HEK293 (cell line): ENCODE results near the gene SUPT5H.

ENCODE experiments used
- ATF2 ChIP-seq: fragments of 450-650 bp; formaldehyde crosslinking; IDR thresholded peaks from 2 replicates; pipeline ENCODE4 v1.5.1; 2016; ENCODE audit warnings: missing biosample characterization, missing genetic modification characterization, low read depth
- GFI1B ChIP-seq: fragments of 450-650 bp; formaldehyde crosslinking; IDR thresholded peaks from 2 replicates; pipeline ENCODE4 v1.5.1; 2016; ENCODE audit warnings: missing biosample characterization, missing genetic modification characterization
- SCRT2 ChIP-seq: fragments of 450-650 bp; formaldehyde crosslinking; IDR thresholded peaks from 2 replicates; pipeline ENCODE4 v1.5.1; 2016; ENCODE audit warnings: missing biosample characterization, missing genetic modification characterization
- ZBTB8A ChIP-seq: fragments of 450-650 bp; formaldehyde crosslinking; IDR thresholded peaks from 2 replicates; pipeline ENCODE4 v1.5.1; 2016; ENCODE audit warnings: missing biosample characterization, missing genetic modification characterization
- ZNF10 ChIP-seq: fragments of 450-650 bp; formaldehyde crosslinking; IDR thresholded peaks from 2 replicates; pipeline ENCODE4 v1.5.1; 2017; ENCODE audit warnings: missing biosample characterization, missing genetic modification characterization
- ZNF133 ChIP-seq: fragments of 450-650 bp; formaldehyde crosslinking; IDR thresholded peaks from 2 replicates; pipeline ENCODE4 v1.5.1; 2016; ENCODE audit warnings: missing biosample characterization, missing genetic modification characterization
- ZNF148 ChIP-seq: fragments of 450-650 bp; formaldehyde crosslinking; IDR thresholded peaks from 2 replicates; pipeline ENCODE4 v1.5.0; 2017; ENCODE audit warnings: missing biosample characterization, missing genetic modification characterization, borderline replicate concordance
- ZNF175 ChIP-seq: fragments of 450-650 bp; formaldehyde crosslinking; IDR thresholded peaks from 2 replicates; pipeline ENCODE4 v1.5.1; 2016; ENCODE audit warnings: missing biosample characterization, missing genetic modification characterization
- ZNF211 ChIP-seq: fragments of 450-650 bp; formaldehyde crosslinking; IDR thresholded peaks from 2 replicates; pipeline ENCODE4 v1.5.1; 2016; ENCODE audit warnings: low read depth, missing biosample characterization, missing genetic modification characterization
- ZNF24 ChIP-seq: fragments of 450-650 bp; formaldehyde crosslinking; IDR thresholded peaks from 2 replicates; pipeline ENCODE4 v1.5.1; 2016; ENCODE audit warnings: missing biosample characterization, missing genetic modification characterization
- ZNF366 ChIP-seq: fragments of 450-650 bp; formaldehyde crosslinking; conservative IDR thresholded peaks from 2 replicates; pipeline ENCODE4 v1.5.1; 2016; ENCODE audit warnings: missing biosample characterization, missing genetic modification characterization
- ZNF391 ChIP-seq: fragments of 450-650 bp; formaldehyde crosslinking; IDR thresholded peaks from 2 replicates; pipeline ENCODE4 v1.5.1; 2016; ENCODE audit warnings: low read depth, missing biosample characterization, missing genetic modification characterization, borderline replicate concordance
- ZNF473 ChIP-seq: fragments of 450-650 bp; formaldehyde crosslinking; IDR thresholded peaks from 2 replicates; pipeline ENCODE4 v1.5.1; 2017; ENCODE audit warnings: missing biosample characterization, missing genetic modification characterization
- ZNF549 ChIP-seq: fragments of 450-650 bp; IDR thresholded peaks from 2 replicates; pipeline ENCODE4 v1.5.1; 2018; ENCODE audit warnings: missing biosample characterization, missing genetic modification characterization, mild to moderate bottlenecking, inconsistent platforms, moderate library complexity
- ZNF555 ChIP-seq: fragments of 450-650 bp; formaldehyde crosslinking; conservative IDR thresholded peaks from 2 replicates; pipeline ENCODE4 v1.5.1; 2017; ENCODE audit warnings: missing biosample characterization, mild to moderate bottlenecking, missing genetic modification characterization, inconsistent platforms
- ZNF585B ChIP-seq: fragments of 450-650 bp; formaldehyde crosslinking; IDR thresholded peaks from 2 replicates; pipeline ENCODE4 v1.5.1; 2016; ENCODE audit warnings: missing biosample characterization, missing genetic modification characterization
- ZNF677 ChIP-seq: fragments of 450-650 bp; IDR thresholded peaks from 2 replicates; pipeline ENCODE4 v1.5.0; 2018; ENCODE audit warnings: missing biosample characterization, mild to moderate bottlenecking, missing genetic modification characterization, moderate library complexity
- ZNF768 ChIP-seq: fragments of 450-650 bp; formaldehyde crosslinking; IDR thresholded peaks from 2 replicates; pipeline ENCODE4 v1.5.1; 2018; ENCODE audit warnings: missing biosample characterization, mild to moderate bottlenecking, missing genetic modification characterization
- ZNF791 ChIP-seq: fragments of 450-650 bp; formaldehyde crosslinking; IDR thresholded peaks from 2 replicates; pipeline ENCODE4 v1.5.1; 2016; ENCODE audit warnings: missing biosample characterization, missing genetic modification characterization
- ZNF843 ChIP-seq: fragments of 450-650 bp; formaldehyde crosslinking; IDR thresholded peaks from 2 replicates; pipeline ENCODE4 v1.5.1; 2016; ENCODE audit warnings: missing biosample characterization, missing genetic modification characterization
- ZSCAN16 ChIP-seq: fragments of 450-650 bp; formaldehyde crosslinking; IDR thresholded peaks from 2 replicates; pipeline ENCODE4 v1.5.1; 2016; ENCODE audit warnings: missing biosample characterization, missing genetic modification characterization
- ZSCAN30 ChIP-seq: fragments of 450-650 bp; IDR thresholded peaks from 2 replicates; pipeline ENCODE4 v1.5.1; 2018; ENCODE audit warnings: missing biosample characterization, mild to moderate bottlenecking, missing genetic modification characterization, moderate library complexity
- TF ChIP-seq, protein P1 (sequence below): fragments of 450-650 bp; formaldehyde crosslinking; conservative IDR thresholded peaks from 2 replicates; pipeline ENCODE4 v1.5.1; 2016; ENCODE audit warnings: low read depth, missing biosample characterization, missing genetic modification characterization
- TF ChIP-seq, protein P2 (sequence below): fragments of 450-650 bp; formaldehyde crosslinking; IDR thresholded peaks from 2 replicates; pipeline ENCODE4 v1.5.1; 2016; ENCODE audit warnings: missing biosample characterization, missing genetic modification characterization
- TF ChIP-seq, protein P3 (sequence below): fragments of 450-650 bp; formaldehyde crosslinking; IDR thresholded peaks from 2 replicates; pipeline ENCODE4; 2016; ENCODE audit warnings: missing biosample characterization, missing genetic modification characterization

Gene SUPT5H

DNA sequence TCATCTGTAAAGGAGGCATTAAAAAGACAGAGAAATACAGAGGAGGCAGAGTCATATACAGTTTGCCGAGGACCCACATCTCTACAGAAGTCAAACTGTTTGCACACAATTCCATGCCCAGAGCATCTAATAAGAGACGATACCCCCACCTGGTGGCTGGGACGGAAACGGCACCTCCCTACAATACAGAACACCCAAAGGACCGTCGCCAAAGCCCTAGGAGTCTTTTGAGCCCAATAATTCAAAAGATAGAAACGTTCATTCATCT, 33.6 kb upstream of the SUPT5H start (continued):
- TF ChIP-seq ZNF148 (no peak), ZSCAN16 (tag by site-specific recombination) (0 out of 2 replicates have a peak, but pooled peaks have one; percentile 47), ZNF133 (tag by site-specific recombination) (no peak), ZNF473 (tag by site-specific recombination) (no peak), ZNF175 (no peak), ZNF555 (tag by site-specific recombination) (no peak), ZNF677 (tag by site-specific recombination) (no peak), ZNF549 (tag by site-specific recombination) (no peak), ZNF768 (tag by site-specific recombination) (no peak), ZNF211 (tag by site-specific recombination) (no peak), ZNF366 (no peak; the same call in 1 of the 2 replicates), ZNF24 (tag by site-specific recombination) (no peak; the same call in 1 of the 2 replicates), ZNF585B (tag by site-specific recombination) (no peak), ZNF391 (tag by site-specific recombination) (no peak), ZNF10 (tag by site-specific recombination) (0 out of 2 replicates have a peak, but pooled peaks have one; percentile 15), ATF2 (tag by site-specific recombination) (no peak), GFI1B (tag by site-specific recombination) (no peak), ZSCAN30 (tag by site-specific recombination) (no peak), SCRT2 (tag by site-specific recombination) (peak; percentile 81), ZBTB8A (no peak; the same call in 1 of the 2 replicates), ZNF791 (tag by site-specific recombination) (no peak), ZNF843 (no peak)
- TF ChIP-seq, protein P1, sequence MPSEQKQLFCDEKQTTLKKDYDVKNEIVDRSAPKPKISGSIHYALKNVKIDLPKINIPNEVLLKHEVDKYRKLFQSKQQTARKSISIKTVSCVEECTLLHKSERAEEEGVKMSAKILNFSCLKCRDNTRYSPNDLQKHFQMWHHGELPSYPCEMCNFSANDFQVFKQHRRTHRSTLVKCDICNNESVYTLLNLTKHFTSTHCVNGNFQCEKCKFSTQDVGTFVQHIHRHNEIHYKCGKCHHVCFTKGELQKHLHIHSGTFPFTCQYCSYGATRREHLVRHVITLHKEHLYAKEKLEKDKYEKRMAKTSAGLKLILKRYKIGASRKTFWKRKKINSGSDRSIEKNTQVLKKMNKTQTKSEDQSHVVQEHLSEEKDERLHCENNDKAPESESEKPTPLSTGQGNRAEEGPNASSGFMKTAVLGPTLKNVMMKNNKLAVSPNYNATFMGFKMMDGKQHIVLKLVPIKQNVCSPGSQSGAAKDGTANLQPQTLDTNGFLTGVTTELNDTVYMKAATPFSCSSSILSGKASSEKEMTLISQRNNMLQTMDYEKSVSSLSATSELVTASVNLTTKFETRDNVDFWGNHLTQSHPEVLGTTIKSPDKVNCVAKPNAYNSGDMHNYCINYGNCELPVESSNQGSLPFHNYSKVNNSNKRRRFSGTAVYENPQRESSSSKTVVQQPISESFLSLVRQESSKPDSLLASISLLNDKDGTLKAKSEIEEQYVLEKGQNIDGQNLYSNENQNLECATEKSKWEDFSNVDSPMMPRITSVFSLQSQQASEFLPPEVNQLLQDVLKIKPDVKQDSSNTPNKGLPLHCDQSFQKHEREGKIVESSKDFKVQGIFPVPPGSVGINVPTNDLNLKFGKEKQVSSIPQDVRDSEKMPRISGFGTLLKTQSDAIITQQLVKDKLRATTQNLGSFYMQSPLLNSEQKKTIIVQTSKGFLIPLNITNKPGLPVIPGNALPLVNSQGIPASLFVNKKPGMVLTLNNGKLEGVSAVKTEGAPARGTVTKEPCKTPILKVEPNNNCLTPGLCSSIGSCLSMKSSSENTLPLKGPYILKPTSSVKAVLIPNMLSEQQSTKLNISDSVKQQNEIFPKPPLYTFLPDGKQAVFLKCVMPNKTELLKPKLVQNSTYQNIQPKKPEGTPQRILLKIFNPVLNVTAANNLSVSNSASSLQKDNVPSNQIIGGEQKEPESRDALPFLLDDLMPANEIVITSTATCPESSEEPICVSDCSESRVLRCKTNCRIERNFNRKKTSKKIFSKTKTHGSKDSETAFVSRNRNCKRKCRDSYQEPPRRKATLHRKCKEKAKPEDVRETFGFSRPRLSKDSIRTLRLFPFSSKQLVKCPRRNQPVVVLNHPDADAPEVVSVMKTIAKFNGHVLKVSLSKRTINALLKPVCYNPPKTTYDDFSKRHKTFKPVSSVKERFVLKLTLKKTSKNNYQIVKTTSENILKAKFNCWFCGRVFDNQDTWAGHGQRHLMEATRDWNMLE (tag by site-specific recombination): peak; percentile 50; the same call in 1 of the 2 replicates
- TF ChIP-seq, protein P2, sequence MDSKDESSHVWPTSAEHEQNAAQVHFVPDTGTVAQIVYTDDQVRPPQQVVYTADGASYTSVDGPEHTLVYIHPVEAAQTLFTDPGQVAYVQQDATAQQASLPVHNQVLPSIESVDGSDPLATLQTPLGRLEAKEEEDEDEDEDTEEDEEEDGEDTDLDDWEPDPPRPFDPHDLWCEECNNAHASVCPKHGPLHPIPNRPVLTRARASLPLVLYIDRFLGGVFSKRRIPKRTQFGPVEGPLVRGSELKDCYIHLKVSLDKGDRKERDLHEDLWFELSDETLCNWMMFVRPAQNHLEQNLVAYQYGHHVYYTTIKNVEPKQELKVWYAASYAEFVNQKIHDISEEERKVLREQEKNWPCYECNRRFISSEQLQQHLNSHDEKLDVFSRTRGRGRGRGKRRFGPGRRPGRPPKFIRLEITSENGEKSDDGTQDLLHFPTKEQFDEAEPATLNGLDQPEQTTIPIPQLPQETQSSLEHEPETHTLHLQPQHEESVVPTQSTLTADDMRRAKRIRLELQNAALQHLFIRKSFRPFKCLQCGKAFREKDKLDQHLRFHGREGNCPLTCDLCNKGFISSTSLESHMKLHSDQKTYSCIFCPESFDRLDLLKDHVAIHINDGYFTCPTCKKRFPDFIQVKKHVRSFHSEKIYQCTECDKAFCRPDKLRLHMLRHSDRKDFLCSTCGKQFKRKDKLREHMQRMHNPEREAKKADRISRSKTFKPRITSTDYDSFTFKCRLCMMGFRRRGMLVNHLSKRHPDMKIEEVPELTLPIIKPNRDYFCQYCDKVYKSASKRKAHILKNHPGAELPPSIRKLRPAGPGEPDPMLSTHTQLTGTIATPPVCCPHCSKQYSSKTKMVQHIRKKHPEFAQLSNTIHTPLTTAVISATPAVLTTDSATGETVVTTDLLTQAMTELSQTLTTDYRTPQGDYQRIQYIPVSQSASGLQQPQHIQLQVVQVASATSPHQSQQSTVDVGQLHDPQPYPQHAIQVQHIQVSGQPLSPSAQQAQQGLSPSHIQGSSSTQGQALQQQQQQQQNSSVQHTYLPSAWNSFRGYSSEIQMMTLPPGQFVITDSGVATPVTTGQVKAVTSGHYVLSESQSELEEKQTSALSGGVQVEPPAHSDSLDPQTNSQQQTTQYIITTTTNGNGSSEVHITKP (tag by site-specific recombination): no peak
- TF ChIP-seq, protein P3, sequence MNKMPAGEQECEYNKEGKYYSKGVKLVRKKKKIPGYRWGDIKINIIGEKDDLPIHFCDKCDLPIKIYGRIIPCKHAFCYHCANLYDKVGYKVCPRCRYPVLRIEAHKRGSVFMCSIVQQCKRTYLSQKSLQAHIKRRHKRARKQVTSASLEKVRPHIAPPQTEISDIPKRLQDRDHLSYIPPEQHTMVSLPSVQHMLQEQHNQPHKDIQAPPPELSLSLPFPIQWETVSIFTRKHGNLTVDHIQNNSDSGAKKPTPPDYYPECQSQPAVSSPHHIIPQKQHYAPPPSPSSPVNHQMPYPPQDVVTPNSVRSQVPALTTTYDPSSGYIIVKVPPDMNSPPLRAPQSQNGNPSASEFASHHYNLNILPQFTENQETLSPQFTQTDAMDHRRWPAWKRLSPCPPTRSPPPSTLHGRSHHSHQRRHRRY (tag by site-specific recombination): no peak
